ENCODE data around the gene PLCL2.

Gene PLCL2

DNA sequence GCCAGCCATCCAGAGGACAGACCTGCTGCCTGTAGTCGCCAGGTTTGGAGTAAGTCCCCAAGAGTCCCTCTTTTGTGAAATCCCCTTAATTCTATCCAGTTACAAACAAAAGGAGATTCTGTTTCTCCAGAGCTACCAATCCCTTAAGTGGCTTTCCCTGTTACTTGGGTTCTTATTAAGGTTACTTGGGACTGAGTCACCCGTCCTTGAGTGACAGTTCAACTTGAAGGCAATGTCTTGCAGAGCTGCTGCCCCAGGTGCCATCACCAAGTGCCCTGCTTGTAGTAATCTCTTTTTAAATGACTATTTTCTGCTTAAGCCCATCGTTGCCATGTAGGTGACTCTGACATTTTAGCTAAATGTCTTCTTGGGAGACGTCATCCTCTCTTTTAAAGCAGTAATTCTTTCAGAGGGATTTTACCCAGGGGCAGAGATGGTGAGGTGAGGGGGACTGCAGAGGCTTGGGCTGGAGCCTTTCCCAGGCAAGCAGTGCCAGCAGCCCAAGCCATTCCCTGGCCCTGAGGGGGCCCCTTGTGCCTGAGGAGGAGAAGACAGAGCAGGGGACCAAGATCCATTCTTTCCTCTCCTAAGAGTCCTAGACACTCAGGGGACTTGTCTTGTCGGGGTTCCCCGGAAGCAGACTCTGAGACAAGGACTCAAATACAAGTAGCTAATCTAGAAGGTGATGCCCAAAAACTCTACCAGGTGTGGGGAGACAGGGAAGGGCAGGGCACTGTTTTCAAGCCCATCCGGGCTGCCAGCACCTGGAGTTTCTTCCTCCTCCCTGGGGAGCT lies 253.7 kb downstream of the PLCL2 start:
- H4K20me1 ChIP-seq (ENCODE audit: insufficient read depth, low read length): no peaks in the 10 kb centered on the region
- H3K27ac ChIP-seq (ENCODE audit: low read depth, low read length, poor library complexity, severe bottlenecking): no peak overlapping the region

More for the DNA sequence above, 253.7 kb downstream of the PLCL2 start:
- H3K9ac ChIP-seq (ENCODE audit: low read length): no peak overlapping the region
- H3K27me3 ChIP-seq (ENCODE audit: insufficient read depth, low read length): no peaks in the 10 kb centered on the region
- H3K4me2 ChIP-seq (ENCODE audit: low read length): no peak overlapping the region; the same call in 1 of the 2 replicates
- no peak overlapping the region for H3K4me3 ChIP-seq (ENCODE audit: low read depth, low read length, poor library complexity, severe bottlenecking)
- H3K79me2 ChIP-seq (ENCODE audit: insufficient read depth, low read length): no peaks in the 10 kb centered on the region
- H3F3A ChIP-seq (ENCODE audit: insufficient read depth, low read length): no peaks in the 10 kb centered on the region
- H3K4me1 ChIP-seq (ENCODE audit: insufficient read depth, low read length, severe bottlenecking): peaks cover 20% of the 10 kb centered on the region
- no peaks in the 10 kb centered on the region for H3K9me2 ChIP-seq (ENCODE audit: low read depth, low read length)
- H3K9me3 ChIP-seq (ENCODE audit: low read length): no peaks in the 10 kb centered on the region
- TF ChIP-seq EZH2 (IDR thresholded peaks at IDR 0.05; ENCODE audit: borderline replicate concordance, low read length): no peak
- no peak for TF ChIP-seq CTCF (IDR thresholded peaks at IDR 0.05; ENCODE audit: low read length)
- no peaks in the 10 kb centered on the region for H3K36me3 ChIP-seq (ENCODE audit: insufficient read depth, low read length)
- no peak overlapping the region for H2AFZ ChIP-seq (ENCODE audit: low read length)

Data from OCI-LY1 (cell line).